K562 (cell line): ENCODE data around the gene NOXRED1. TPM values are rescaled to one million over a fixed set of nuclear protein-coding genes. Genes with fewer than 3 reads are reported as not detected.

Source experiments
- ATF3 ChIP-seq, 2 experiments: fragments of 450-650 bp in 1 of 2; sonication (generic) in 1 of 2; formaldehyde crosslinking in 1 of 2; IDR thresholded peaks in 1 of 2; conservative IDR thresholded peaks in 1 of 2; 2 replicates each; pipeline versions ENCODE4 v1.6.1 to v1.8.1; 2016 to 2023; ENCODE audit warnings: mild to moderate bottlenecking in 2 of 2, moderate library complexity in 2 of 2, inconsistent platforms in 1 of 2, missing genetic modification reagents in 1 of 2
- CBX1 ChIP-seq: sonication (generic); IDR thresholded peaks from 2 replicates; pipeline ENCODE4 v1.6.1; 2016; ENCODE audit warnings: antibody characterized with exemption, low read depth, mild to moderate bottlenecking
- CREB1 ChIP-seq, 2 experiments: sonication (generic) in 1 of 2; formaldehyde crosslinking in 1 of 2; IDR thresholded peaks; 2 replicates each; pipeline versions ENCODE4 v1.6.1 to v1.8.0; 2012 to 2022; ENCODE audit warnings: inconsistent platforms in 1 of 2, mild to moderate bottlenecking in 1 of 2, missing genetic modification reagents in 1 of 2, moderate library complexity in 1 of 2
- CREM ChIP-seq: IDR thresholded peaks from 2 replicates; pipeline ENCODE4 v1.6.1; 2014; ENCODE audit warnings: antibody characterized with exemption, low read depth
- EGR1 ChIP-seq: fragments of 450-650 bp; conservative IDR thresholded peaks from 2 replicates; pipeline ENCODE4 v1.6.1; 2017; ENCODE audit warnings: mild to moderate bottlenecking
- ETV1 ChIP-seq: fragments of 450-650 bp; conservative IDR thresholded peaks from 2 replicates; pipeline ENCODE4 v1.6.1; 2016; ENCODE audit warnings: missing genetic modification characterization, control low read depth, low read depth, missing compliant biosample characterization
- HDAC6 ChIP-seq: IDR thresholded peaks from 2 replicates; pipeline ENCODE4 v1.6.1; 2012; ENCODE audit warnings: low read depth, mild to moderate bottlenecking, control low read depth, inconsistent platforms, low read length, moderate library complexity
- HEY1 ChIP-seq: fragments of 250-450 bp; sonication (Bioruptor Pico); IDR thresholded peaks from 2 replicates; pipeline ENCODE4 v1.5.0; 2020; ENCODE audit warnings: mild to moderate bottlenecking, moderate library complexity, borderline replicate concordance
- MAZ ChIP-seq, 2 experiments: fragments of 450-650 bp in 1 of 2; sonication (generic) in 1 of 2; formaldehyde crosslinking; IDR thresholded peaks in 1 of 2; conservative IDR thresholded peaks in 1 of 2; 2 replicates each; pipeline versions ENCODE4 v1.4.0 to v1.5.0; 2020; ENCODE audit warnings: mild to moderate bottlenecking in 1 of 2, missing genetic modification reagents in 1 of 2
- MEF2A ChIP-seq: IDR thresholded peaks from 2 replicates; pipeline ENCODE4 v1.6.1; 2011; ENCODE audit warnings: low read depth, mild to moderate bottlenecking, low read length, moderate library complexity; ENCODE audit not compliant: control insufficient read depth
- NCOA1 ChIP-seq: fragments of 450-650 bp; IDR thresholded peaks from 2 replicates; pipeline ENCODE4 v1.6.1; 2016; ENCODE audit warnings: low read depth
- NFRKB ChIP-seq: fragments of 450-650 bp; IDR thresholded peaks from 2 replicates; pipeline ENCODE4 v1.6.1; 2016; ENCODE audit warnings: low read depth
- POLR2A ChIP-seq: fragments of 450-650 bp; conservative IDR thresholded peaks from 2 replicates; pipeline ENCODE4 v1.6.1; 2016
- SIX5 ChIP-seq, 2 experiments: IDR thresholded peaks; 2 replicates each; pipeline ENCODE4 v1.6.1; 2011; ENCODE audit warnings: low read length in 2 of 2, borderline replicate concordance in 1 of 2, low read depth in 1 of 2, mild to moderate bottlenecking in 1 of 2, moderate library complexity in 1 of 2; ENCODE audit not compliant: insufficient read depth in 1 of 2
- TOE1 ChIP-seq, 2 experiments: fragments of 450-650 bp in 1 of 2; sonication (generic) in 1 of 2; formaldehyde crosslinking in 1 of 2; IDR thresholded peaks; 2 replicates each; pipeline versions ENCODE4 v1.7.1 to v1.8.0; 2016 to 2022; ENCODE audit warnings: borderline replicate concordance in 2 of 2, mild to moderate bottlenecking in 2 of 2, antibody characterized with exemption in 1 of 2, inconsistent platforms in 1 of 2, low read depth in 1 of 2, missing genetic modification reagents in 1 of 2, moderate library complexity in 1 of 2
- ZBTB43 ChIP-seq: sonication (generic); formaldehyde crosslinking; IDR thresholded peaks from 2 replicates; pipeline ENCODE4 v1.8.0; 2023; ENCODE audit warnings: mild to moderate bottlenecking, missing genetic modification reagents
- ZBTB8A ChIP-seq: fragments of 450-650 bp; IDR thresholded peaks from 2 replicates; pipeline ENCODE4 v1.6.1; 2018; ENCODE audit warnings: mild to moderate bottlenecking, moderate library complexity; ENCODE audit not compliant: partially characterized antibody
- ZNF347 ChIP-seq: fragments of 450-650 bp; formaldehyde crosslinking; IDR thresholded peaks from 2 replicates; pipeline ENCODE4 v1.4.0; 2020; ENCODE audit warnings: low read depth, mild to moderate bottlenecking, moderate library complexity
- ZNF639 ChIP-seq, 2 experiments: fragments of 200-800 bp in 1 of 2; sonication (Bioruptor generic) in 1 of 2; sonication (generic) in 1 of 2; formaldehyde crosslinking in 1 of 2; IDR thresholded peaks in 1 of 2; conservative IDR thresholded peaks in 1 of 2; 2 replicates each; pipeline versions ENCODE4 v1.5.0 to v1.6.1; 2016 to 2020; ENCODE audit warnings: missing compliant biosample characterization in 1 of 2, missing genetic modification characterization in 1 of 2, missing genetic modification reagents in 1 of 2
- ZNF644 ChIP-seq: fragments of 200-800 bp; sonication (Bioruptor generic); IDR thresholded peaks from 2 replicates; pipeline ENCODE4 v1.6.1; 2016; ENCODE audit warnings: low read depth, missing genetic modification characterization, missing compliant biosample characterization
- polyA plus RNA-seq, 8 experiments: library from polyadenylated mRNA; depleted of rRNA in 4 of 8; stranded (reverse) in 5 of 8; unstranded in 3 of 8; fragments of >200 nt; fragmentation: Nextera tagmentation in 2 of 8; fragmentation: Illumina TruSeq in 1 of 8; extraction: Ambion mirVana in 2 of 8; extraction: Trizol in 1 of 8; gene quantifications; 2 replicates each; pipeline versions ENCODE4 v1.2.1 to v1.2.3, GENCODE V29; 2011 to 2014; ENCODE audit warnings: inconsistent platforms in 1 of 8, missing spikeins in 1 of 8
- total RNA-seq, 7 experiments: library from RNA; depleted of rRNA in 6 of 7; stranded (reverse); fragments of >200 nt in 6 of 7; fragmentation: Illumina TruSeq in 2 of 7; extraction: Trizol in 2 of 7; gene quantifications; 2 replicates each; pipeline versions ENCODE4 v1.2.1 to v1.2.3, GENCODE V29; 2011 to 2021; ENCODE audit warnings: low replicate concordance in 1 of 7

The NOXRED1 gene
- total and polyA plus RNA-seq, 9 of the 15 experiments (the other 6 are each of a cell fraction or from before 2014, with no cell fraction given), result 0.15 to 0.85 (median 0.30) TPM

GRCh38 chr14:77457522-77458248, 34.4 kb upstream of the NOXRED1 start, which contains the start of the genes AHSA1 and VIPAS39 (continued):
- TF ChIP-seq HEY1 (CRISPR knock-in tag), result 0 out of 2 replicates have a peak, but pooled peaks have one; percentile 9
- TF ChIP-seq SIX5 (IDR thresholded peaks at IDR 0.05; ENCODE audit: borderline replicate concordance in 1 of 2, insufficient read depth in 1 of 2, low read depth in 1 of 2, low read length in 2 of 2), result peak; percentile 90 to 93
- peak; percentile 77 to 91 for TF ChIP-seq MAZ (CRISPR knock-in tag; conservative IDR thresholded peaks at IDR 0.05 in 1 of 2, IDR thresholded peaks at IDR 0.05 in 1 of 2)
- TF ChIP-seq POLR2A, result peak; percentile 78
- no peak for TF ChIP-seq HDAC6
- peak; percentile 60; the same call in 1 of the 2 replicates for TF ChIP-seq ATF3 (IDR thresholded peaks at IDR 0.05)
- TF ChIP-seq ATF3 (CRISPR knock-in tag; conservative IDR thresholded peaks at IDR 0.05), result no peak
- TF ChIP-seq EGR1, result peak; percentile 36; the same call in 1 of the 2 replicates
- TF ChIP-seq CBX1, result 0 out of 2 replicates have a peak, but pooled peaks have one; percentile 32
- 0 out of 2 replicates have a peak, but pooled peaks have one; percentile 80 for TF ChIP-seq ZNF644 (tag)
- no peak for TF ChIP-seq MEF2A
- TF ChIP-seq TOE1 (IDR thresholded peaks at IDR 0.05; ENCODE audit: borderline replicate concordance), result peak; percentile 20; the same call in 1 of the 2 replicates
- TF ChIP-seq TOE1 (CRISPR knock-in tag; IDR thresholded peaks at IDR 0.05; ENCODE audit: borderline replicate concordance, low read depth), result no peak
- peak; percentile 75 for TF ChIP-seq ZBTB8A
- no peak for TF ChIP-seq ZNF347 (CRISPR knock-in tag)
- peak; percentile 91 for TF ChIP-seq CREB1 (IDR thresholded peaks at IDR 0.05)
- peak; percentile 83 for TF ChIP-seq CREB1 (CRISPR knock-in tag; IDR thresholded peaks at IDR 0.05)
- peak in 1 of 2 experiments; percentile 51; a peak in 1 of 4 replicates for TF ChIP-seq ZNF639 (CRISPR knock-in tag; conservative IDR thresholded peaks at IDR 0.05 in 1 of 2, IDR thresholded peaks at IDR 0.05 in 1 of 2)
- TF ChIP-seq ETV1 (tag), result peak; percentile 91
- peak; percentile 95 for TF ChIP-seq NCOA1
- 0 out of 2 replicates have a peak, but pooled peaks have one; percentile 6 for TF ChIP-seq NFRKB
- TF ChIP-seq CREM, result peak; percentile 97
- 0 out of 2 replicates have a peak, but pooled peaks have one; percentile 45 for TF ChIP-seq ZBTB43 (CRISPR knock-in tag)
